ENCODE results near the gene FOXP4.

GRCh38 chr6:41551086-41551700 lies 5.0 kb downstream of the FOXP4 start:
- TF ChIP-seq CTCF (IDR thresholded peaks at IDR 0.05) (no peak), POLR2A (IDR thresholded peaks at IDR 0.05; ENCODE audit: low read depth) (no peak), POLR2AphosphoS5 (IDR thresholded peaks at IDR 0.05) (no peak), EP300 (IDR thresholded peaks at IDR 0.05) (no peak)
